GM18526 (cell line): ENCODE measurements around the gene DACH2.

Experiments
- POLR2A ChIP-seq: IDR thresholded peaks from 3 replicates; pipeline ENCODE4 v1.6.1; 2011; ENCODE audit not compliant: insufficient read length; ENCODE audit errors: extremely low read depth

Gene DACH2

DNA sequence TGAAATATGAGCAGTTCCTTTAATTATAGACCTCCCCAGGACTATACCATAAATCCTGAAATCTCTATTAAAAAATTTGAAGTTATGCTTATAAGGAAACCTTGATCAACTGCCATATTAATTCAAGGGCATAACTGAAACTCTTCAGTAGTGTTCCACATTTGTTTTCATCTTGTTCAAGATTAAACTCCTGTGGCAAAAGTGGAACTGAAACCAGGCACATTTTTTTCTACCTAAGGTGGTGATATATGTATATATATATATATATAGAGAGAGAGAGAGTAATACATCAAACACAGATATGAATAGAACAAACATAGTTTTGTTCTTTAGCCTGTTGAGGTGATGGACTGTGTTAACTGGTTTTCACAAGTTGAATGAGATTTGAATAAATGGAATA is 287.9 kb downstream of the DACH2 start:
- TF ChIP-seq POLR2A: no peak

DNA sequence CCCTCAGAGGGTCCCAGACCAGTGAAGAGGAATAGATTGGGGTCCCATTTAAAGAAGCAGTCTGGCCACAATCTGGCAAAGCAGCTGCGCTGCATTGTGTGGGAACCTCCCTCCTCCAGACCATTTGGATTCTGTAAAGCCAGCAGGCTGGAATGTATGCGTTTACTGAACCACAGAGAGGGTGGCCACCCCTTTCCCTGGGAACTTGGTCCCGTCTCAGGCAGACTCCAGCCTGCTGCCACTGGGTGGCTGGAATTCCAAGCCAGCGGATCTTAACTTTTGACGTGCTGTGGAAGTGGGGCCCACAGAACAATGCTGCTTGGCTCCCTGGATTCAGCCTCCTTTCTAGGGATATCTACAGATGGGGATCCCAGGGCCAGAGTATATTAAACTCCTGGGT is 307.2 kb downstream of the DACH2 start:
- TF ChIP-seq POLR2A: no peak

DNA sequence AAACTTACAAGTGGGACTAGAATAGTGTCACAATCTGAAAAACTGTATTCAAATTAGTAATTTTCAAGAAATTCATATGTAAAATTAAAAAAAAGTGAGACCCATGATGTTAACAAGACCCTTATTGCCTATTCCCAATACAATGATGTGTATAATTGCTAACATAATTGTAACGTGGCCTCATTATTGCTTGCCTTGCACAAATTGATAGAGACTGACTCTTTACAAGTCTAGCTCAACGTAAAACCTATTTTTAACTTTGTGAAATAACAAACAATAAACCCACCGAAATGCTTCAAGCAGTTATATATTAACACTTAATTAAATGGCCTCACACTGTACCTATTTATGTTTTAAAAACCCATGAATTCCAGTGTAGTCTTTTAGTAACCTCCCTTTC is 312.5 kb downstream of the DACH2 start:
- no peak for TF ChIP-seq POLR2A

DNA sequence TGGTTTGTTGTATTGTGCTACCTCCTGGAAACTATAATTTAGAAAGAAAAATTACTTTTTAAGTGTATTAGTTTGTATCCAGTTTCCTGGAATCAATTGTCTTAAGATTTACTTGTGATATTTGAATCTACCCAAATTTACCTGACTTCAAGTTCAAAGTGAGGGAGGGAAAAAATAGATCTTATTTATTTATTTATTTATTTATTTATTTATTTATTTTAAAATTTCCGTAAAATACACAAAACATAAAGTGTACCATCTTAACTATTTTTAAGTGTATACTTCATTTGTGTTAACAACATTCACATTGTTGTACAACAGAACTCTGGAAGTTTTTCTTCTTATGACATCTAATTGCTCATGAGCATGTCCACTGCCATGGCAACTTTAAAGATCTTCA is 356.0 kb downstream of the DACH2 start:
- no peak for TF ChIP-seq POLR2A

DNA sequence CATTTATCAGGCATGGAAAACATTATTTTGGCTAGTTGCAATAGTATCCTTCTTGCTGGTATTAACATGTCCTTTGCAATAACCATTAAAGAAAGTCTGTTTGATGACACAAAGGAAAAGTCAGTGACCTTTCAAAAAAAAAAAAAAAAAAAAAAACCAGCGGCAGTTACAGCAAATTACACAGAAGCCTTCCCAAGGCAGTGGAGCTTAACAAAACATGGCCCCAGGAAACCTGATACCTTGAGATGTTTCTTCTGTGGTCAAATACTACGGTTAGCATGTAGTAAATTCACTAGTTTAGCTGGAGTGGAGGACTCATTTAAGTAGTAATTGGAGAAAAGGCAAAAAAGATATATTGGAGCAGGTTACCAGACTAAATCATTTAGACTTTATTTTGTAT is 359.1 kb downstream of the DACH2 start:
- TF ChIP-seq POLR2A: no peak

DNA sequence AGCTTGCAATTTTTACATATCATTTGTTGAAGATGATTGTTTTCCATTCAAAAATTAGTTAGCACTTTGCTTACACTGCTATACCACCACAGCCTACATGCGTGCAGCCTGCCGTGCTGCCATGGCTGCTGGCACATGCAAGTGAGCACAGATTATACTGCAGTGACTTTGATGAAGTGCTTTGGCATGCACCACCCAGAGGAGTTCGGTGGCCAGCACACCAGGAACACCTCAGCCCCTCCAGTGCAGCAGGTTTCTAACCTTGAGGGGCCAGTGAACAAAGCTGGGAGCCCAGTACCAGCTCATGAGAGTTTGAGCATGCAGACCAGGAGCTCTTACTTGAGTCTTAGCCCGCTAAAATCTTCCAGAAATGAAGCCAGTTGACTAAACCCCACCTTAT is 431.5 kb downstream of the DACH2 start:
- no peak for TF ChIP-seq POLR2A

DNA sequence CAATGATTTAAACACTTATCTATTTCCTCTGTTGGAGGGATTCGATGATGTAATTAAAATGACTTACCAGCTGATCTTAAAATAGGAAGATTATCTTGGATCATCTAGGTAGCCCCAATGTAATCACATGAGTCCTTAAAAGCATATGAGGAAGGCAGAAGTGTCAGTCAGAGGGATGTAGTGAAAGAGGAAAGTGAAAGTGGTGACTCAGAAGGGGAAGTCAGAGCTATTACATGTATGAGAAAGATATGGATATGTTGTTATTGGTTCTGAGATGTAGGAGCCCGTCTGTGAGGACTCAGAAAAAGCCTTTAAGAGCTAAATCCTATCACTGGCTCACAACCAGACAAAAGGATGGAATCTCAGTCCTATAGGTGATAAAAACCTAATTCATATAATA is 456.4 kb downstream of the DACH2 start:
- no peak for TF ChIP-seq POLR2A

DNA sequence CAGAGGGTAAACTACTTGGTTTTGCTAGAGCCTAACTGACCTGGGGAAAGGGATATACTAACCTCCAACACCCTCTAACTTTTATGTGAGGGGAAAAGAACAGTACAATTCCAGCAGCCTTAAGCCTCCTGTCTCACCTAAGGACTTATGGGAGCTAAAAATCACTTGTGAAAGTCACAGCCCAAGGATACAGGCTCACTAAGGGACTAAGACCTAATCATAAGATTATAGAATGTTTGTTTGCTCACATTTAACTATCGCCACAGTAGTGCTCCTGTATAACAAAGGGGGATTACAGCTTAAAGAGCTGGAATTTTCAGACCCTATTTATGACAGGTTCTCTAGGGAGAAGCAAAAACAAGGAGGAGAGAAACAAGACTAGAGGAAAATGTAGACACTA is 548.7 kb downstream of the DACH2 start:
- TF ChIP-seq POLR2A: no peak

DNA sequence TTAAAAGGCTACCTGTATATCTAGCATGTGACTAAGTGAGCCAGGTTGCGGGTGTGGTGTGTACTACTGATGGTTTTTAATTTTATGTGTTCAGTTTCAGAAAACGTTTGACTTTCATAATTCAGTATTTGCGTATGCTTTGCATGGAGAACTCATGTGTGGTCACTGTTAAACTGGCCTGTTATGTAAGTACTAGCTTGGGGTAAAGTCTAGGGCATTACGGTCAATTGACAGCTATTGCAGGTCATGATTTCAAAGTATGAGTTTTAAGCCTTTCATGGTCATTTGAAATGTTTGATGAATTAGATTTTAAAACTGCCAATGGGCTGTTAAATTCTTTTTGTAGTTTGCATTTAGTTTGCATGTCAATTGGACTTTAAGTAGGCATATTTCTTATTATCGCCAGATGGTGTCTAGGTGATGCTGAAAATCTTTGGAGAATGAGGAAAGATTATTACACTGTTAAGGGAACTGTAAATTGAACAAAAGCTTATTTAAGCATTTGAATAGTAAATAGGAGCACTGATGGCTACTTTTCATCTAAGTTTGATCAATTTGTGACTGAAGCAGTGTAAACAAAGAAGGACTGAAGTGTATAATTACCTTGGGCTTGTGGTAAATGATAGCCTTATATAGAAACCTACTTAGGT is 563.4 kb downstream of the DACH2 start:
- TF ChIP-seq POLR2A: no peak

DNA sequence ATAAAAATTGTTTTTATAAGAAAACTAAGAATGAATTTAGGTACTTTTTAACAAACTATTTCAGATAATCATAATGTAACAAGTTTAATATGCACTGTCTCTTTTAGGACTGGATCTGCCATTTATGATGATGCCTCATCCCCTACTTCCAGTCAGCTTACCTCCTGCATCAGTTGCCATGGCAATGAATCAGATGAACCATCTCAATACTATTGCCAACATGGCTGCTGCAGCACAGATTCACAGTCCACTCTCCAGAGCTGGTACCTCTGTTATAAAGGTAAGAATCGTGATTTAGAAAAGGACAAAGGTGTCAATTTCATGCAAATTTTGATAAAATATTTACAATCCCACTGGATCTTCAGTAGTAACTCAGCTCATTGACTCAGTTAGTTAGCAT is 566.2 kb downstream of the DACH2 start:
- TF ChIP-seq POLR2A: no peak

DNA sequence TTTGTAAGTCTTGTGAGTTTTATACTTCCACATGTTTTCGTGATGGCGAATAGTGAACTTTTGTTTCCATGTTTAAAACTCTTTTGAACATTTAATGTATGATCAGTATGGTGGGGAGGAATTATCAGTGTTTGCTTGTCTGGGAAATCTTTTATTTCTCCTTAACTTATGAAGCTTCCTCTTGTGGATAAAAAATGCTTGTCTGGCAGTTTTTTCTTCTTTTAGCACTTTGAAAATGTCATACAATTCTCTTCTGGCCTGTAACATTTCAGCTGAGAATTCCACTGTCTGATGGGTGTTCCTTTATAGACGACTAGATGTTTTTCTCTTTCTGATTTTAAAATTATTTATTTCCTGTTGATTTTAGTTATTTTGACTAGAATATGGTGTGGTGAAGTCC is 576.0 kb downstream of the DACH2 start:
- TF ChIP-seq POLR2A: no peak

DNA sequence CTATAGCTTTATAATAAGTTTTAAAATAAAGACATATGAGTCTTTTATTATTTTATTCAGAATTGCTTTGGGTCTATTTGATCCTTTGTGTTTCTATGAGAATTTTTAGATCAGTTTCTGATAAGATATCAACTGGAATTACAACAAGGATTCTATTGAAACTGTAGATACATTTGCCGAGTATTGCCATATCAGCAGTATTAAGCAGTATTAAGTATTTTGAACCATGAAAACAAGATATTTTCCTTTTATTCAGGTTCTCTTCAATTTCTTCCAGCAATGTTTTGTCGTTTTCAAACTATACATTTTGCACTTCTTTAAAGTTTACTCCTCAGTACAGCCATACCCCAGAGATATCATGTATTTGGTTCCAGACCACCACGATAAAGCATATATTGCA is 598.8 kb downstream of the DACH2 start:
- TF ChIP-seq POLR2A: no peak

DNA sequence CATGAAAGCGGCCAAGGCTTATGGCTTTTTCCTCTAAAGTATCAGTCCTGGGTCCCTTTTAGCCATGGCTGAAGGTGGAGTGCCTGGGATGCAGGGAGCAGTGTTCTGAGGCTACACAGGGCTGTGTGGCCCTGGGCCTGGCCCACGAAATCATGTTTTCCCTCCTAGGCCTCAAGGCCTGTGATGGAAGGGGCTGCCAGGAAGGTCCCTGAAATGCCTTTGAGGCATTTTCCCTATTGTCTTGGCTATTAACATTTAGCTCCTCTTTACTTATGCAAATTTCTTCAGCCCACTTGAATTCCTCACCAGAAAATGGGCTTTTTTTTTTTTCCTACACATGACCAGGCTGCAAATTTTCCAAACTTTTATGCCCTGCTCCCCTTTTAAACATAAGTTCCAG is 657.0 kb downstream of the DACH2 start:
- no peak for TF ChIP-seq POLR2A

DNA sequence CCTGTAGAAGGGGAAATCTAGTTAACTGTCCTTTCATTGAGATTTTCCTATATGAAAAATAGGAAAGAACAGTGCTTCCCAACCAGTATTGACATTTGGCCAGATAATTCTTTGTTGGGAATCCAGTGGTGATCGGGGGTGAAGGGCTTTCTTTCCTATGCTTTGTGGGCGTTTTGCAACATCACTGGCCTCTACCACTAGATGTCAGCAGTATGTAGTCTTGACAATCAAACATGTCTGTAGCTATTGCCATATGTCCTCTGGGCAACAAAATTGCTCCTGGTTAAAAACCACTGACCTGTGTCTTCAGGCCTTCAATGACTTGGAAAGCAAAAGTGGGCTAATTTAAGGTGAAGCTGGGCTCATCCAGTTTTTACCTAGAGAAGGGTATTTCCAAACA is 658.5 kb downstream of the DACH2 start:
- TF ChIP-seq POLR2A: no peak

DNA sequence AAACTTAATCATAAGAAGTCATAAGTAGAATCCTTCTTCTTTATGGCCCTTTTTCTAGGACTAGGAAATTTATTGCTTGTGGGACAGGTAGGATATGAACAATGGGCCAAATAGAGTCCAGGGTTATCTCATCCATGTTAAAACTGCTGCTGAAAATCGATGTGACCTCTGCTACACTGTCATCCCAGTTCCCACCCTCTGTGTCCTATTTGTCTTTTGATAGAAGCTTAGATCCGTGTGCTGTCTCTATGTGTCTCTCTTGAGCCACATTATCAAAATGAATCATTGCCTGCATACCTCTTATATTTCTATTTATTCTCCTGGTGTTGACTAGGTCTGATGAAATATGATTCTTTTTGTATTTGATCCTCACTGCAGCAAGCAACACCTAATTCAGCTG is 661.4 kb downstream of the DACH2 start:
- no peak for TF ChIP-seq POLR2A

DNA sequence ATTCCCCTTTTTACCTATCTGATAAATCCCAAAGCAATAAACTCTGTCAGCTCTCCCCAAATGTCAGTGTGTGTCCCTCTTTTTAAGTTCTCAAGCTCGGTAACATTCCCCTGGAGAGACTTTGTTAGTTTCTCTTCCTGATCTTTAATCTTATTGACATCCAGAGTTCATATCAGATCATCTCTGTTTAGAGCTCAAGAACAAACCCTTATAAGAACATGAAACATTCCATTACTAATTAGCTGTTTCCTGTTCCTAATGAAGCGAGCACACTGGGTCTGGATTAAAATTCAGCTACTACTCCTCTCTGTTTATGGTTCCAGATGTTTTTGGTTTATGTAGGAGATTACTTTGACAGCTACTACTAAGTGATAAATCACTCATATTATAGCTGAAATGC is 681.5 kb downstream of the DACH2 start:
- TF ChIP-seq POLR2A: no peak

DNA sequence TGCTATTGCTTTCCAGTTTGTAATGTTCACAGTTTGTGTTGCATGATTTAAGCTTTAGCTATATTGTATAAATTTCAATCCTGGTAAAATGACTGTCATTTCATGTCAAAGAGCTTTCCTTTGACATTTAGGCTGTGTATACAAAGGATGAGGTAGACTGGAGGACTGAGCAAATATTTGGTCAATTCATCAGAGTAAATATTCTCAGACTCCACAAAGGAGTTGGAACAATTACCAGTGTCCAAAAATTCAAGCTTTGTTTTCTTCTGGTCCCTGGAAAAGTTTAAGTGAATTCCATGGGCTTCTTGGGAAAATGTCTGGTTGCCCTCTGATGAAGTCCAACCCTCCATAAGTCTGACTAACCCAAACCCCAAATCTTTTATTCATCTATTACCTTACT is 682.4 kb downstream of the DACH2 start:
- no peak for TF ChIP-seq POLR2A

DNA sequence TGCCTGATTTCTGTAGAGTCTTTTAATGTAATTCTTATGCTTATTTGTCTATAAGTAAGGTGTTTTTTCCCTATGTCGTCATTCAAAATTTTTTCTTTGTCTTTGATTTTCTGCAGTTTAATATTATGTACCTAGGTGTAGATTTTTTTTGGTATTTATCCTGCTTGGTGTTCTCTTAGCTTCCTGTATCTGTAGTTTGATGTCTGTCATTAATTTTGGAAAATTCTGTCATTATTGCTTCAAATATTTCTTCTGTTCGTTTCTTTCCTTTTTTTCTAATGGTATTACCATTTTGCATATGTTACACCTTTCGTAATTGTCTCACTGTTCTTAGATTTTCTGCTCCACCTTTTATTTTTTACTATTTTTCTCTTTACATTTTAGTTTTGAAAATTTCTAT is 696.9 kb downstream of the DACH2 start:
- no peak for TF ChIP-seq POLR2A
